Spleen (tissue), 7 donors: ENCODE results near the gene FNTB.

Experiments used
- CTCF ChIP-seq, 11 experiments: fragments of 200-600 bp in 7 of 11; fragments of 450-650 bp in 4 of 11; sonication (generic) in 4 of 11; IDR thresholded peaks in 8 of 11; conservative IDR thresholded peaks in 3 of 11; 1 replicate in 7 of 11; 2 replicates in 4 of 11; pipeline versions ENCODE4 v1.4.0 to v1.8.0; 2016 to 2021; ENCODE audit warnings: antibody characterized with exemption in 11 of 11, inconsistent platforms in 4 of 11, mild to moderate bottlenecking in 1 of 11
- POLR2A ChIP-seq, 3 donors: fragments of 450-650 bp; IDR thresholded peaks; one replicate each; pipeline ENCODE4 v1.5.1; 2017; ENCODE audit warnings: antibody characterized with exemption in 3 of 3, mild to moderate bottlenecking in 1 of 3
- donor health status: DM: no; HTN: no; CAD: no; lungs with moderate emphysema.
- donor health status: DM: no; HTN: no; CAD: no.
- donor health status: DM: no; HTN: no; CAD: no.

- TF ChIP-seq POLR2A (IDR thresholded peaks at IDR 0.05) (no peak), CTCF (IDR thresholded peaks at IDR 0.05 in 8 of 11, conservative IDR thresholded peaks at IDR 0.05 in 3 of 11) (no peak)
Measured at GRCh38 chr14:64953310-64953654, 33.4 kb upstream of the FNTB start.
